ENCODE data around the gene GPR141.

Gene GPR141, protein sequence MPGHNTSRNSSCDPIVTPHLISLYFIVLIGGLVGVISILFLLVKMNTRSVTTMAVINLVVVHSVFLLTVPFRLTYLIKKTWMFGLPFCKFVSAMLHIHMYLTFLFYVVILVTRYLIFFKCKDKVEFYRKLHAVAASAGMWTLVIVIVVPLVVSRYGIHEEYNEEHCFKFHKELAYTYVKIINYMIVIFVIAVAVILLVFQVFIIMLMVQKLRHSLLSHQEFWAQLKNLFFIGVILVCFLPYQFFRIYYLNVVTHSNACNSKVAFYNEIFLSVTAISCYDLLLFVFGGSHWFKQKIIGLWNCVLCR

DNA sequence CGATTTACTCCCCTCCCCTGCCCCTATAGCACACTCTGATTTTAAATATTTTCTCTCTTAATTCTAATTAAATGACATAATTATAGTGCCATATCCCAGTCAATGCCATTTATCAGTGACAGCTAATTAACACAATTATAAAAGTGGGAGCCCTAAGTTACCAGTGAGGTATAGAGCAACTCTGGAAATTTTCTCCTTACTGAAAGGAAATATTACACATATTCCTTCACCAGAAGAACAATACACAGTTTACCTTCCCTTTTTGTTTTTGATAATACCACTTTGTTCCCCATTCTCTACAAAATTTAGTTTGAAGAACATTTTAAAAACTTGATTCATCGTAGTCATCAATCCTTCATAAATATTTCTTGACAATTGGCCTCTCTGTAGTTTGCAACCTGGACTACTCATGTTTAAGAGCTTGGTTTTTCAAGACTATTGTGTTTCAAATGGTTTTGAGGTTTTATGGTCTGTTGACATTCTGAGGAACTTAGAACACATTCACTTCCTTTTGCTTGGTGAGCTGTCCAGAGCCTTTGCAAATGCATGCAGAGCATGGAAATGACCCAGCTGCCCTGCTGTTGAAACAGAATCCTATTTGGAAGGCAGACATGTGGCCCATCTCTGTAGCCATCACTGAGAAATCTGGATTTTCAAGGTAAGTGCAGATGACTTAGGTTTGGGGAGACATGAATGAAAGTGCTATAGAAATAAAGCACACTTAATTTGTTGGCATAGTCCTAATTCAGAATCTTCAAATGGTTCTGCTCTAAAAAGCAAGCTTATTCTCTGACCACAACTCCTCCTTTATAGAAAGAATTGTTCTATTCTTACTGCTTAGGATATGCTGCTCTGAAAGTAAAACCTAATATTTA, at the start of gene GPR141:
TSS of gene GPR141 (plus strand) at position 521 of the 875 bp plus-strand sequence. CDS start 56,628 bp downstream, outside the sequence.
- DNase-seq (ENCODE audit: low read depth in 2 of 2, low spot score in 1 of 2): no peak

DNA sequence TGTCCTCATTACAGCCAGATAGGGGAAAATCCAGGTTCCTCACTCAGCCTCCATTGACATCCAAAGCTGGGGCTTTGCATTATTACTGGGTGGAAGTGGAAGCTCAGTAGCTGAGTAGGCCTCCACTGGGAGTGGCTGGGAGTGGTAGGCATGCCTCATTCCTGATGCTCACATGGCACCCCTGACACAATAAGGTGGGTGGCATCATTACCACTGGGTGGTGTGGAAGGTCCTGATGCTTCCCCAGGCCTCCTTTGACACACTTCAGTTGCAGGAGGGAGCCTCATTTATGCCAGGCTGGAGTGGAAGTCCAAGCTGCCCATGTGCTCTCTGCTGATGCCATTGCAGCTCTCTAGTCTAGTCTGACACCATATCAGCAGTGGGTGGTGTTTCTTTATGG, 48.2 kb upstream of the GPR141 start:
- DNase-seq (ENCODE audit: low read depth in 2 of 2, low spot score in 1 of 2): no peak

DNA sequence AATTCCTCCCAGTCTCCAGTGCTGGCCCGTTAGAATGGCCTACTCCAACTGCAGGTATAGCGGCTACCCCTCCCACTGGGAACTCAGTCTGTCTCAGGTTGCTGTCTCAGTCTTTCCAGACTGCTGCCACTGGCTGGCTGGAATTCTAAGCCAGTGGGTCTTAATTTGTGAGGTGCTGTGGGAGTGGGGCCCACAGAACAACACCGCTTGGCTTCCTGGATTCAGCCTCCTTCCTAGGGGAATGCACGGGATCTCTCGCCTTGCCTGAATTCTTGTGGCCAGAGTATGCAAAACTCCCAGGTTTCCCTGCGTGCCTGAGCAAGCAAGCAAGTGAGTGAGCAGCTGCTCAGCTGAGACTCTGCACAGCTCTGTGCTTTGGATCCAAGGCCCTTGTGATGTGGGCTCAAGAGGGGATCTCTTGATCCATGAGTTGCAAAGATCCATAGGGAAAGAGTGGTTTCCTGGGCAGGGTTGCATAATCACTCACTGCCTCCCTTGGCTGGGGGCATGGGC, 41.5 kb upstream of the GPR141 start:
- no peak for DNase-seq (ENCODE audit: low read depth in 2 of 2, low spot score in 1 of 2)

DNA sequence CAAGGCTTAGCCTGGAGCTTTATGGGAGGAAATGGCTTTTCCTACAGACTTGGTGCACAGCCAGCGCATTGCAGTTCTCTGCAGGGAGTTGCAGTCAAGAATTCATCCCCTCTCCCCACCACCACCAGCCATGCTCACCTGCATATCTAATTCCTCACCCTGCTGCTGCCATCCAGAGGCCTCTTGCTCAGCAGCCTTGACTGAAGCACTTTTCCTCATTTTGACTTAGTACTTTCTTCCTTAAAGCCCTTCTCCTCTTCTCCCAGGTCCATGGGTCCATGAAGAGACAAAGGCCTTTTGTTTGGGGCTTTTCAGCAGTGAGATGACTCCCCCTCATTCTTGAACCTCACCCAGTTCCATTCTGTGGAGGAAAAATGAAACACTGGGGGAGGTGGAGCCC, 39.7 kb upstream of the GPR141 start:
- no peak for DNase-seq (ENCODE audit: low read depth in 2 of 2, low spot score in 1 of 2)

DNA sequence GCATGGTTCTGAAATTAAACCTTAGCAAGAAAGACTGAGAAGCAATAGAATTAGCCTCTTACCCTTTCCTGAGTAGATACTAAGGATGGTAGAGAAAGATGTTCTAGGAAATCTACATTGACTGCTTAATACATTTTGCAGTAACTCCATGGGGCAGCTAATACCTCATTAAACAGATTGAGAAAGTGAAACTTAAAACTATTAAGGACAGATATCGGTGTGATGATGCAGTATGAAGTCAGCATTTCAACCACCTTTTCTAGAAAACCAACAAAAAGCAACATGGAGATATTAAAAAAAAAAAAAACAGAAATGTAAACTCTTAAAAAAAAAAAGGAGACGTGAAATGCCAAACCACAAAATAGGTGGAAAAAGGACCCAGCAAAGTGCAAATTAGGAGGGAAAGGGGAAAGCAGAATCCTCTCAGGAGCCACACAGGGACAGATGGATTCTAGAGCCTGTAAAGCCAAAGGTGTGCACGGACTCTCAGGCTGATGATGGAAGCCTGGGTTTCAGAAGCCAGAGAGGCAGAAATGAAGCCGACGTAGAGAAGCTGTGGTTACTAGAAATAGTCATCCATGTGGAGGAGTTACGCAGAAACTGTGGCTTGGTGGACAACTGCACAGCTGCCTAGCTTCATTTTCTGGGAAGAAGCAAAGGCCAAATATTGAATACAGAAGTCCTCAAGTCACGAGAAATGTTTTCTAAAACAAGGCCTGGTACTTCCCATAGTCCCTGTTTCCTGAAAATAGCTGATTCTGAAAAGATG, 38.1 kb upstream of the GPR141 start:
- no peak for DNase-seq (ENCODE audit: low read depth in 2 of 2, low spot score in 1 of 2)

DNA sequence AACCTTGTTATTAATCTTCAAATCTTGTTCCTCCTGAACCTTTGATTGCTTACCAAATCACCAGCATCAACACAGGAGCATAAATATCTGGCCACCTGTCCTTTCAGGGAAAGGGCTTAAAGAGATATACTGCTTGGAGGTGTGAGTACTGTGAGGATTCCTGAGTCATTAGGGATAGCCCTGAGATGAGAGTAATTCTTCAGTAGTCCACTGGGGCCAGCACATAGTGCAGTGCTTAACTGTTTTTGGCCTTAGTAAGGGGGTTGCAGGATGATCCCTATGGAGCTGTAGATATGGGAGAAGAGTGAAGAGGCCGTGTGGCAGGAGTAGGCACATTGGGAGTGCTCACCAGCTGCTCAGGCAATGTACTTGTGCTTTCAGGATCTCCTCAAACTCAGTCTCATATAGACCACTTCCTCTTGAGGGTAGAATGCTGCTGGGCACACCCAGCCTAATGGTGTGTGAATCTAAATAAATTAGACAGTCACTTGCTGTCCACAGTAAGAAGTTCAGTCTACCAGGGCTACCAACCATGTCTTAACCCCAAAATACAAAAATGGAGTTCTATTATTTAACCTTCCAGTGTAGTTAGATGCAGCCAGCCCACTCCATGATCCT, 26.5 kb upstream of the GPR141 start:
- no peak for DNase-seq (ENCODE audit: low read depth in 2 of 2, low spot score in 1 of 2)

DNA sequence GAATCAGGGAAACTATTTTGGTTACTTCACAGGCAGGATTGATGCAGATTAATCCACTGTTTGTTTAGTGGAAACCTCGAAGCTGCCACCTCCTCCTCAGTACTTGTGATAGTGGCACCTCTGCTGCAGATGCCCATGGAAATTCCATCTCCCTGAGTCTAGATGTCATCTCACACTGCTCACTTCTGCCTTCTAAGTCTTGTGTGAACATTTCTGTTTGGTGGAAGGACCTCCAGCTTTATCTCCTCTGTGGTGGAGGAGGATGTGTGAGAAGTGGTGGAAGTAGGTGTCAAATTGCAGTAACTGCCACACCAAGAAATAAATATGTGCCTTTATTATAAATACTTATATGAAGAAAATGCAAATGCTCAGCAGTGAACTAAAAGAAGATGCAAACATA, 25.8 kb upstream of the GPR141 start:
- DNase-seq (ENCODE audit: low read depth in 2 of 2, low spot score in 1 of 2): no peak

DNA sequence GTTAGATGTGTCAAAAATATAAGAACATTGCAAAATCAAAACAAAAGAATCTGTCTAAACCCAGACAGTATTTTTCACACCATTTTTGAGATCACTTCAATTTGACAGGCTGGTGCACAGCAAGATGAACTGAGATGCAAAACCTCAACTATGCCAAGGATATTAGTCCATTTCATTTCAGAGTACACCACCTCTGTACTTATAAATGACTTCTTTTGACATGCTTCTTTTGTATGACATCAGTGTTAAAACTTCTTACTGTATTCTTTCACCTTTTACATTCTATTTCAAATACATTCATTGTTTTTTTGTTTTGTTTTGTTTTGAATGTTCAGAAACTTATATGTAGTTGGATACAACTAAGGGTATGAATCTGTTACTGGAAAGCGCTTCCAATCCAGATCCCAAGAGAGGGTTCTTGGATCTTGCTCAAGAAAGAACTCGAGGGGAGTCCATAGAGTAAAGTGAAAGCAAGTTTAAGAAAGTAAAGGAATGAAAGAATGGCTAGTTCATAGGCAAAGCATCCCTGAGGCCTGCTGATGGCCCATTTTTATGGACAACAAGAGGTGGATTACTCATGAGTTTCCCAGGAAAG, 23.5 kb upstream of the GPR141 start:
- no peak for DNase-seq (ENCODE audit: low read depth in 2 of 2, low spot score in 1 of 2)

DNA sequence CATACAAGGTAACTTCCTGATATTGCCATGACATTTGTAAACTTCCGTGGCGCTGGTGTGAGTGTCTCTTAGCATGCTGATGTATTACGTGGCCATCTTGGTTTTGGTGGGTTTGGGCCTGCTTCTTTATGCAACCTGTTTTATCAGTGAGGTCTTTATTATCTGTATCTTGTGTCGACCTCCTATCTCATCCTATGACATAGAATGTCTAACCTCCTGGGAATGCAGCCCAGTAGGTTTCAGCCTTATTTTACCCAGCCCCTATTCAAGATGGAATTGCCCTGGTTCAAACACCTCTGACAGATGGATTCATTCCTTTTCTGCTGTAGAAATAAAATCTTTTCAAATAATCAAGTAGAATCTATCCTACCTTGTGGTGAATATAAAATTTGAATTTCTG, 23.0 kb upstream of the GPR141 start:
- no peak for DNase-seq (ENCODE audit: low read depth in 2 of 2, low spot score in 1 of 2)

DNA sequence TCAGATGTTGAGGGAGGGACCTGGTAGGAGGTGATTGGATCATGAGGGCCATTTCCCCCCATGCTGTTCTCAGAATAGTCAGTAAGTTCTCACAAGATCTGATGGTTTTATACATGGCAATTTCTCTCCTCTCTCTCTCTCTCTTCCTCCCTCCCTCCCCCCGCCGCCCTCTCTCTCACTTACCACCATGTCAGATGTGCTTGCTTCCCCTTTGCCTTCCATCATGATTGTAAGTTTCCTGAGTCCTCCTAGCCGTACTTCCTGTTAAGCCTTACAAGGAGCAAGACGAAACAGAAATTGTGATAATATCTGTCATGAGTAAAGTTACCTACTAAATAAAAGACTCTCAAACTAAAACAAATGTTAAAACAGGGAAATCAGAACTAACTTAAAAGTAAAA, 19.9 kb upstream of the GPR141 start:
- no peak for DNase-seq (ENCODE audit: low read depth in 2 of 2, low spot score in 1 of 2)

DNA sequence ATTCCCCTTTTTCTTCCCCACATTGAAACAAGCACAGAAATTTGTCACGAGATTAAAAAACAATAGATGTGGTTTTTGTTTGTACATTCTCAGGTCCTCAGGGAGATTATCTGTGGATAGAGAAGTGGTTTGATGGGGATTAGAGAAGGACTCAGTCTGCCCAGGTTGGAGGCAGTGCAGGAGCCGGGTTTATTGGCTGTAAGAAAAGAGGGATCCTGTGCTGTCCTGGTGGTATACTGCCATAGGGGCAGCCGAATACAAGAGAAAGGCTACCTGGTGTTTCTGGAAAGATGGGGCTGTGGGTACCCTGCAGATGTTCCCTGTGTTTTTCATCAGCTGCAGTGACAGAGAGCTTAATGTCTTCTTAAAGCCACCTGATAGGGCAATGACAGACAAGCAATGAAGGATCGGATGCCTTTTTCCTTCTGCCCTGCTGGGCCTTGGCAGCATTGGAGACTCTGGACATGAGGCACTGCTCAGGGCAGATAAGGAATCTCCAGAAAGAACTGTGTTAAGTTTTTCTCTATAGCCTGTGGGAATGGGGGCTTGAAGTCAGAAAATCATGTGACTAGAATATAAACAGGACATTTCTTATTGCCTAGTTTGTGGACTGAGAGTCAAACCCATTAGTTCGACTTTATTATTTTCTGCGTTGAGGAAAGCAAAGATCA, 18.1 kb upstream of the GPR141 start:
- no peak for DNase-seq (ENCODE audit: low read depth in 2 of 2, low spot score in 1 of 2)

DNA sequence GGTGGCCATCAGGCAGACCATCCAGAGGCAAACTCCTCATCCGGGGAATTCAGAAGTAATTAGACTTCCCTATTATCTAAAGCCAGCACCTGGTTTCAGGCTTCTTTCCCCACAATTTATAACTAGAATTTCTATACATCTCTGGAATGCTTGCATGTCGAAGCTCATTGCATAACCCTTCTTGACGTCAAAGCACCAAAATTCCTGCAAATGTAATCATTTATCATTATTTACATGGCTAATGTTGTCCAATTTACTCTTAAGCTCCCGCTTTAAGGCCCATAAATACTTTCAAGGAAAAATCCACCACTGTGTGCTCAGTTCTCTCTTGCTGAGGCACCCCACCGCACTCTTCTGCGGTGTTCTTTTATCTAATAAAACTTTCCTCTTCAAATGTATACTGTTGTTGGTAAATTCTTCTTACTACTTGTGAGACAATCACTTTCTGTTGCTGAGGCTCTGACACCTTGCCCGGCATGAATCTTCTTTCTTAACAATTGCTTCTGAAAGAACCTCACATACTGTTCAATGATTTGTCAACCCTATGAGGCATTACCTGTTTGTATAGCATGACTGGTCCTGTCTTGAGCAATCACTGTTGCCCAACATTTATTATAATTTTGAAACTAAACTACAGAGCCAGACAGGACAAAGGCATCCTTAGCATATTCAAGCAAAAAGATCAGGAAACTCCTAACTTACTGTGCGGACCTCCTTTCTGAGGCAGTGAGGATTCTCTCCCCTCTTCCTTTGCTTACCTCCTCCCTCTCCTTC, 17.4 kb upstream of the GPR141 start:
- DNase-seq (ENCODE audit: low read depth in 2 of 2, low spot score in 1 of 2): no peak

DNA sequence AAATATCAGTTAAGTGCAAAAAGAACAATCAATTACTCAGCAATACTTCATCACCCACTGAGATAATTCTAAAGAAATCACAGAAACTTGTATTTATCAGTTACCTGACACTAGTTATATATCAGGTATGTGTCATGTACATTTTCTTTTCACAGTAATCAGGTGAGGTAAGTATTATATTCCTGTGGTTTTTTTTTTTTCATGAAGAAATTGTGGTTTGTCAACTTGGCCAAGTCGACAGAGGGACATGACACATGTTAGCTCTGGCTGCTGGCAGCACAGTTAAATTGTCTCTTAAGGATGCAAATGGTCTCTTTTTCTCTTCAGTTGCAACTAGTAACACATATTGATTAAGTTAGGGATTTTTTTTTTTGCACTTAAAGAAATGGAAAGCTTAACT, 13.7 kb upstream of the GPR141 start:
- DNase-seq (ENCODE audit: low read depth in 2 of 2, low spot score in 1 of 2): no peak

DNA sequence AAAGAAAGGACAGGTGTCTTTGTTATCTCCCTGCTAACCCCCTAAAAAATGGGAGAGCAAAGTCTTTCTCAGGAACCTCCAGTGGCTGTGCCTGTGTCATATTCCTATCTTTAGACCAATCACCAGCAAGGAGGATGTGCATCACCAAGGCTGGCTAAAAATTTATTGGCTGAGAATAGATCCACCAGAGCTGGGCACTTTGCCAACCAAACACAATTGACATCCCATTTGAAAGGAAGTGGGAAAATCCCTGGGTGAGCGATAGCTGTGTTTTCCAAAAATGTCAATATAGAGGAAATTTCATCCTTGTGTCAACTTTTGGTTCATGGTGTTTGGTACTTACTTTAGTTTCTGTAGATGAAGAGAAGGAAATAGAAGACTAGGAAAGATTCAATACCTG, 13.1 kb upstream of the GPR141 start:
- no peak for DNase-seq (ENCODE audit: low read depth in 2 of 2, low spot score in 1 of 2)

DNA sequence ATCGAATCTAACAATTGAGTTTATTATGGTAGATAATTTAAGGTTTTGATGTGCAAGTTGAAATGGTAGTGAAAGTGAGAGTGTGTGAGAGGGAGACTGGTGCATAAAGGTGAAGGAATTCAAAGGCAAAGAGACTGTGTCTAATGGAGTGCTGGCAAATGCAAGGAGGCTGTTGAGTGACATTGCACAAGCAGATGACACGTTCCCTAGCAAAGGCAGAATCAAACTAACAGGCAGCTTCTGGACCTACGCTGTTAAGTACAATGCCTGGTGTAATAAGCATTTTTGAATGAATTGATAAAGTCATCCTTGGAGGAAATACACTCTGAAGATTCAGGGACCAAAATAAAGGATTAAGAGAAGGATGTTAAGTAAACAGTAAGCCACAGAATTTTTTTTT, 11.7 kb upstream of the GPR141 start:
- DNase-seq (ENCODE audit: low read depth in 2 of 2, low spot score in 1 of 2): no peak

DNA sequence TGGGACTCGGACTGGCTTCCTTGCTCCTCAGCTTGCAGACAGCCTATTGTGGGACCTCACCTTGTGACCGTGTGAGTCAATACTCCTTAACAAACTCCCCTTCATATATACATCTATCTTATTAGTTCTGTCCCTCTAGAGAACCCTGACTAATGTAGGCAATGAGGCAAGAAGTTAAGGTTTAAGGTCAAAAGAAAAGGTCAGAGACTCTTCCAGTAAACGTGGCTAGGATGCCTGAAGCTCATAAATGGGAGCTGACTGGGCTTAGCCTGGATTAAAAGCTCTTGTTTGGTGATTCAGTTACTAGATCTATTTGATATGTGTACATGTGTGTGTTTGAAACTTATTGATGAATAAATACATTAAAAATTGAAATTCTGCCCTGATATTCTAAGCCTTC, 10.6 kb upstream of the GPR141 start:
- DNase-seq (ENCODE audit: low read depth in 2 of 2, low spot score in 1 of 2): no peak

DNA sequence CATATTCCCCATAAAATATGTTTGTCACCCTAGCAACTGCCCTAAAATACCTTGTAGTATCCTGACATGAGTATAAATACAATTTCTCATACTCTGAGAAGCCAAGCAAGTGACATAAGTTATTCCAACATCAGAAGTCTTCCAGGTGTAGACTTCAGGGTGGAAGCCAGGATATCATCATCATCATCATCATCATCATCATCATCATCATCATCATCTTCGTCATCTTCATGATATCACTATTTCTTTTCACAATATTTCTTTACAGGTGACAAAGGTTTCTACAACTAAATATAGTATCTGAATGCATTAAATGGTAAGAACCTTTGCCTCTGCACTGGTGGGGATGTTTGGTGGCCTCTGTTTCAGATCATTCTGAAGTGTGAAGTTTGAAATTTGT, 10.0 kb upstream of the GPR141 start:
- DNase-seq (ENCODE audit: low read depth in 2 of 2, low spot score in 1 of 2): no peak

DNA sequence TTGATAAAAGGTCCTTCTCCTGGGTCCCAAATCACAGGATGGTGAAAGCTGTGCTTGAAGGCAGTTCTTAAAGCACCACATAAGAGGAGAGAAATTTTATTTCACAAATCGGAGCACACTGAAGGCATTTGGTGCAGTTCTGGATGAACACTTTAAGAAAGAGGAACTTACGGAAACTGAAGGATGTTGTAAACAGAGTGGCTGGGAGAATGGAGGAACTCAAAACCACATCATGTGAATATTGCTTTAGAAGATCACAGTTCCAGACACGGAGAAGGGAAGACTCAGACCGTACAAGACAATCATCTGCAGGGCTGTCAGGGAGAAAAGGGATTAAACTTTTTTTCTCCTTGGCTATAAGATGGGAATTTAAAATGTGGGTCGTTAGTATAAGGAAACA, 9.0 kb upstream of the GPR141 start:
- no peak for DNase-seq (ENCODE audit: low read depth in 2 of 2, low spot score in 1 of 2)

DNA sequence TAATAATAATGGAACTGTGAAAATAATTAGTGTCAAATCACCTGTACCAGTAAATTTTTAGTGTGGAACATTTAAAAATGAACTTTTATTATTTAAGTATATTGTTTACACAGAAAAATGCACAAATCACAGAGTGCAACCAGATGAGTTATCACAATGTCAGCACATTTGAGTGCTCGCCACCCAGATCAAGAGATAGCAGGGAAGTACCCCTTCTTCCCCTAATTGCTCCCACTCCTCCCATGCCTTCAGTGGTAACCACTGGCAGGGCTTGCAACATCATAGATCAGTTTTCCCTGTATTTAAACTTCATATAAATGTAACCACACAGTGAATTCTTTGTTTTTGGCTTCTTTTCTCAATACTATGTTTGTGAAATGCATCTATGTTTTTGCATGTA, 7.8 kb upstream of the GPR141 start:
- DNase-seq (ENCODE audit: low read depth in 2 of 2, low spot score in 1 of 2): no peak

DNA sequence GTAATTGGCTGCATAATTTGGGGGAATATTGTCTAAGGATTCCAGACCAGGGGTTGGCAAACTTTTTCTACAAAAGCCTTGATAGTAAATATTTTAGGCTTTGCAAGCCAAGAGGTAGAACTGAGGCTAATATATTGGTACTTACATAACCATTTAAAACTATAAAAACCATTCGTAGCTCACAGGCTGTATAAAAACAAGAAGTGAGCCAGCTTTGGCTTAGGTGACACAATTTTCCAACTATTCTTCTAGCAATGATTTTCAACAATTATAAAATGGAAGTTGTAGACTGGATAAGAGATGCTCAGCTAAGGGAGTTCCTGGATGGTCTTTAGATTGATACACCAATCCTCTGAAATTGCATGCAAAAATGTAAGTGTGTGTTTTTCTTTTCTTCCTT, 1.4 kb downstream of the GPR141 start:
- no peak for DNase-seq (ENCODE audit: low read depth in 2 of 2, low spot score in 1 of 2)
